MCF 10A (cell line): ENCODE results near the gene SF1. TPM values are rescaled to one million over a fixed set of nuclear protein-coding genes. Genes with fewer than 3 reads are reported as not detected.
"Not testable (repeated sequence)": the region's sequence is repeated elsewhere in the genome, so short reads cannot be mapped to it uniquely, and the experiment has no call there.

ENCODE experiments used
- BruUV-seq: library from RNA; stranded (reverse); fragments of 400-500 nt; replicated peaks from 2 replicates; lab custom pipeline; 2021; lab: Mats Ljungman, UMichigan
- CTCF ChIA-PET: fragments of 300-600 bp; sonication (Branson Sonifier 250); formaldehyde crosslinking; extraction: SDS; loops from one replicate; lab custom pipeline; 2021; ENCODE audit warnings: antibody characterized with exemption, inconsistent platforms; lab: Yijun Ruan, JAX
- POLR2A ChIA-PET: fragments of 300-600, 350-650 bp; sonication (Branson Sonifier 250); formaldehyde crosslinking; extraction: SDS; loops from one replicate; lab custom pipeline; 2020; ENCODE audit warnings: antibody characterized with exemption, inconsistent platforms; lab: Yijun Ruan, JAX
- DNase-seq: peaks from one replicate; pipeline ENCODE4 v3.0.0-alpha.2; 2018; ENCODE audit not compliant: unreplicated experiment
- H3K27ac Mint-ChIP-seq: one replicate; pipeline ENCODE4 v1.8.0; 2022; ENCODE audit warnings: mild to moderate bottlenecking, low read depth, mixed read lengths; ENCODE audit not compliant: unreplicated experiment
- H3K27me3 Mint-ChIP-seq: one replicate; pipeline ENCODE4 v1.8.0; 2022; ENCODE audit warnings: mixed read lengths; ENCODE audit not compliant: insufficient read depth, unreplicated experiment
- H3K36me3 Mint-ChIP-seq: one replicate; pipeline ENCODE4 v1.8.0; 2022; ENCODE audit warnings: mild to moderate bottlenecking, moderate library complexity, mixed read lengths; ENCODE audit not compliant: insufficient read depth, unreplicated experiment
- H3K4me1 Mint-ChIP-seq: one replicate; pipeline ENCODE4 v1.8.0; 2022; ENCODE audit warnings: mixed read lengths; ENCODE audit not compliant: insufficient read depth, unreplicated experiment
- H3K4me3 Mint-ChIP-seq: one replicate; pipeline ENCODE4 v1.8.0; 2022; ENCODE audit warnings: mild to moderate bottlenecking, moderate library complexity, mixed read lengths; ENCODE audit not compliant: unreplicated experiment
- H3K9me3 Mint-ChIP-seq: one replicate; pipeline ENCODE4 v1.8.0; 2022; ENCODE audit warnings: mixed read lengths; ENCODE audit not compliant: unreplicated experiment
- CTCF ChIP-seq: fragments of 200-600 bp; IDR thresholded peaks from one replicate; pipeline ENCODE4 v1.8.0; 2022; ENCODE audit warnings: antibody characterized with exemption, mild to moderate bottlenecking; ENCODE audit not compliant: unreplicated experiment
- intact Hi-C: fragments of 100-400 bp; cut with micrococcal nuclease; formaldehyde crosslinking; loops from 2 replicates; pipeline ENCODE4 v1.14.1; 2022
- total RNA-seq: library from RNA; stranded (reverse); gene quantifications from 2 replicates; pipeline ENCODE4 v1.2.3, GENCODE V29; 2022

SF1 gene
- total RNA-seq, 1 experiment from 2014 or later: 503 TPM

- no peak for TF ChIP-seq CTCF
- CTCF ChIA-PET: interaction anchor here (0.5 kb wide), 1 partner anchor 180 kb away, joined by 3 read pairs; no protein-coding TSS in a partner anchor
- Mint-ChIP-seq H3K4me1 (no peaks in the 10 kb centered on the region), H3K27me3 (no peaks in the 10 kb centered on the region), H3K36me3 (peaks cover 8% of the 10 kb centered on the region), H3K4me3 (no peak overlapping the region), H3K9me3 (no peaks in the 10 kb centered on the region), H3K27ac (no peak overlapping the region)
- POLR2A ChIA-PET: interaction anchor here (1.1 kb wide), 1 partner anchor 9 kb away, joined by 3 read pairs; no protein-coding TSS in a partner anchor
- no peak for DNase-seq
- no TSS peak for BruUV-seq
- intact Hi-C loops: no loop called here
Observed at GRCh38 chr11:64826062-64826461, 47.7 kb upstream of the SF1 start.

- POLR2A ChIA-PET: no interaction called here
- Mint-ChIP-seq H3K4me3 (no peak overlapping the region), H3K9me3 (no peaks in the 10 kb centered on the region), H3K36me3 (no peaks in the 10 kb centered on the region), H3K4me1 (no peaks in the 10 kb centered on the region), H3K27ac (no peak overlapping the region), H3K27me3 (no peaks in the 10 kb centered on the region)
- DNase-seq: no peak
- TF ChIP-seq CTCF: no peak
- intact Hi-C loops: no loop called here
- CTCF ChIA-PET: no interaction called here
- no TSS peak for BruUV-seq
Observed at GRCh38 chr11:64823568-64824119, 45.3 kb upstream of the SF1 start.

GRCh38 chr11:64817476-64817875 lies 39.1 kb upstream of the SF1 start:
- Mint-ChIP-seq H3K27ac (peak overlapping the region; percentile 4), H3K4me3 (no peak overlapping the region), H3K27me3 (no peaks in the 10 kb centered on the region), H3K9me3 (no peaks in the 10 kb centered on the region), H3K36me3 (no peaks in the 10 kb centered on the region), H3K4me1 (peaks cover 6% of the 10 kb centered on the region)
- POLR2A ChIA-PET: no interaction called here
- DNase-seq: no peak
- BruUV-seq: no TSS peak
- no peak for TF ChIP-seq CTCF
- intact Hi-C loops: no loop called here
- CTCF ChIA-PET: interaction anchor here (0.7 kb wide), 1 partner anchor 77 kb away, joined by 3 read pairs; no protein-coding TSS in a partner anchor

GRCh38 chr11:64815433-64815832 lies 37.1 kb upstream of the SF1 start:
- H3K36me3 Mint-ChIP-seq, DNase-seq, BruUV-seq, H3K27ac Mint-ChIP-seq, H3K27me3 Mint-ChIP-seq, H3K4me3 Mint-ChIP-seq, H3K9me3 Mint-ChIP-seq, H3K4me1 Mint-ChIP-seq, intact Hi-C loops: not testable (repeated sequence)
- ChIA-PET CTCF (interaction anchor here (0.6 to 0.9 kb wide), 5 partner anchors 9 to 501 kb away, joined by 3 to 4 read pairs (median 4); partner anchors contain the start of gene CDC42BPG), POLR2A (interaction anchor here (0.6 to 1.2 kb wide), 5 partner anchors 12 to 394 kb away, joined by 3 to 5 read pairs (median 3); partner anchors contain the start of gene SF1)
